Activated CD4-positive, alpha-beta T cell treated with anti-CD3 and anti-CD28 coated beads, Interleukin-2, amount 50 U/mL, for 4 hours (primary cell): Measurements from ENCODE around the gene MTMR2.

Experiments used
- DNase-seq, 2 experiments: peaks; one replicate each; pipeline ENCODE4 v3.0.0-alpha.2; 2020

Gene MTMR2

GRCh38 chr11:95917193-95918036 lies 6.5 kb downstream of the MTMR2 start:
- DNase-seq = no peak

GRCh38 chr11:95916049-95916448 lies 7.9 kb downstream of the MTMR2 start:
- DNase-seq = no peak

GRCh38 chr11:95915051-95915450 lies 8.9 kb downstream of the MTMR2 start:
- no peak for DNase-seq

GRCh38 chr11:95913830-95914615 lies 9.9 kb downstream of the MTMR2 start:
- no peak for DNase-seq

- DNase-seq = no peak
These were observed 10.9 kb downstream of the MTMR2 start for GRCh38 chr11:95912902-95913560.

- no peak for DNase-seq
These were observed 12.5 kb downstream of the MTMR2 start for GRCh38 chr11:95911369-95911759.

GRCh38 chr11:95910638-95911368 lies 13.1 kb downstream of the MTMR2 start:
- no peak for DNase-seq

- no peak for DNase-seq
These were observed 15.1 kb downstream of the MTMR2 start for GRCh38 chr11:95908826-95909225.

GRCh38 chr11:95907476-95907875 lies 16.4 kb downstream of the MTMR2 start:
- no peak for DNase-seq

GRCh38 chr11:95904009-95904650 lies 19.8 kb downstream of the MTMR2 start:
- no peak for DNase-seq

GRCh38 chr11:95898782-95899181 lies 25.1 kb downstream of the MTMR2 start:
- no peak for DNase-seq

- no peak for DNase-seq
These were observed 26.2 kb downstream of the MTMR2 start for GRCh38 chr11:95897731-95898130.

- DNase-seq = no peak
These were observed 28.1 kb downstream of the MTMR2 start for GRCh38 chr11:95895815-95896214.

- DNase-seq = no peak
These were observed 30.9 kb downstream of the MTMR2 start for GRCh38 chr11:95892892-95893570.

GRCh38 chr11:95892492-95892891 lies 31.4 kb downstream of the MTMR2 start:
- no peak for DNase-seq

- no peak for DNase-seq
These were observed 32.3 kb downstream of the MTMR2 start for GRCh38 chr11:95891423-95892170.

- DNase-seq = no peak
These were observed 35.1 kb downstream of the MTMR2 start for GRCh38 chr11:95888852-95889251.

GRCh38 chr11:95888439-95888838 lies 35.5 kb downstream of the MTMR2 start:
- DNase-seq = no peak

GRCh38 chr11:95886462-95886861 lies 37.4 kb downstream of the MTMR2 start:
- no peak for DNase-seq

GRCh38 chr11:95884802-95885201 lies 39.1 kb downstream of the MTMR2 start:
- DNase-seq = no peak

GRCh38 chr11:95884376-95884775 lies 39.5 kb downstream of the MTMR2 start:
- no peak for DNase-seq
